HUES48 (cell line): ENCODE measurements around the gene EOLA1.
"Not testable (repeated sequence)": the region's sequence is repeated elsewhere in the genome, so short reads cannot be mapped to it uniquely, and the experiment has no call there.

Experiments used
- H3K27ac ChIP-seq: one replicate; pipeline ENCODE4 v1.7.0; 2013; ENCODE audit warnings: low read depth, low read length, inconsistent platforms
- H3K27me3 ChIP-seq: 2 replicates; pipeline ENCODE4 v1.6.1; 2013; ENCODE audit warnings: mild to moderate bottlenecking, low read length; ENCODE audit not compliant: control insufficient read depth, insufficient read depth
- H3K36me3 ChIP-seq: 2 replicates; pipeline ENCODE4 v1.6.1; 2013; ENCODE audit warnings: low read length; ENCODE audit not compliant: control insufficient read depth, insufficient read depth
- H3K4me1 ChIP-seq: 2 replicates; pipeline ENCODE4 v1.6.1; 2013; ENCODE audit warnings: mild to moderate bottlenecking, low read length; ENCODE audit not compliant: control insufficient read depth, insufficient read depth
- H3K4me3 ChIP-seq: 2 replicates; pipeline ENCODE4 v1.5.1; 2013; ENCODE audit warnings: mild to moderate bottlenecking, low read depth, low read length
- H3K9ac ChIP-seq: 2 replicates; pipeline ENCODE4 v1.6.1; 2013; ENCODE audit warnings: mild to moderate bottlenecking, low read depth, low read length, moderate library complexity
- H3K9me3 ChIP-seq: 2 replicates; pipeline ENCODE4 v1.6.1; 2013; ENCODE audit warnings: low read length; ENCODE audit not compliant: control insufficient read depth, insufficient read depth

EOLA1 gene

DNA sequence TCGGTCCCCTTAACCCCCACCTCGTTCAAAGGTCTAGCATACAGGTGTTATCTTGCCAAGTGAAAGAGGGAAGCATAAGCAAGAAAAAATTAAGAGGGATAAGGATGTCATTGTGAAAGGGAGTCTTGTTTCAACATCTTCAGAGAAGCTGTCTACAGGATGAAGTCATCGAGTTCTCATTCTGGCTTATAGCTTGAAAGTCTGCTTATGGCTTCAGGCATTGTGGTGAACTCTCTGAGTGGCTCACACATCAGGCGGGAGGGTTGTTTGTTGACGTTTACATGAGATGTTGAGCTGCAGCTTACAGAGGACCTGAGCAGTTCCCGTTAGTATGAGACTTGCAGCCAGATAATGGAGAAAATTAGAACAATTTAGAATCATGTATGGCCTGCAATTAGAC lies 29.9 kb downstream of the EOLA1 start:
- H3K36me3 ChIP-seq: no peaks in the 10 kb centered on the region
- no peak overlapping the region for H3K27ac ChIP-seq
- no peak overlapping the region for H3K4me3 ChIP-seq
- H3K27me3 ChIP-seq: no peaks in the 10 kb centered on the region
- H3K9me3 ChIP-seq: peaks cover 7% of the 10 kb centered on the region; the same call in 1 of the 2 replicates
- H3K9ac ChIP-seq: no peak overlapping the region
- 0 out of 2 replicates have a peak, but pooled peaks cover 5% of the 10 kb centered on the region for H3K4me1 ChIP-seq

DNA sequence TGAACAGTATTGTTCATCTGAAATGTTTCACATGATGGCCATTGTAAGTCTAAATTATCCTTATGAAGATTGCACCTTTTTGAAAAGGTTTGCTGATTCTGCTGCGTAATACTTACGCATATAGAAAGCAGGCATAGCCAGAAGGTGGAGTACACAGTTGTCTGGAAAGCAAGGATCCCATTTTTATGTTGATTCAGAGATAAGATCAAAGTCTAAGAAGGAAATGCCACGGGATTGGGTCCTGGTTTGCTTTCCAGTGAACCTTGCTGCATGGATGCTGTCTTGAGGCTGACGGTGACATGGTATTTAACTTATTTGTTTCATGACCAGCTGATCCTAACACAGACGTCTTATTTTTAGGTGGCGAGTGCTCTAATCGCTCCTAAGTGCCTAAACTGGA lies 31.0 kb downstream of the EOLA1 start:
- Histone ChIP-seq H3K4me3 (no peak overlapping the region), H3K36me3 (no peaks in the 10 kb centered on the region), H3K27ac (no peak overlapping the region), H3K27me3 (no peaks in the 10 kb centered on the region), H3K9me3 (peaks cover 7% of the 10 kb centered on the region; the same call in 1 of the 2 replicates), H3K9ac (no peak overlapping the region), H3K4me1 (0 out of 2 replicates have a peak, but pooled peaks cover 5% of the 10 kb centered on the region)

DNA sequence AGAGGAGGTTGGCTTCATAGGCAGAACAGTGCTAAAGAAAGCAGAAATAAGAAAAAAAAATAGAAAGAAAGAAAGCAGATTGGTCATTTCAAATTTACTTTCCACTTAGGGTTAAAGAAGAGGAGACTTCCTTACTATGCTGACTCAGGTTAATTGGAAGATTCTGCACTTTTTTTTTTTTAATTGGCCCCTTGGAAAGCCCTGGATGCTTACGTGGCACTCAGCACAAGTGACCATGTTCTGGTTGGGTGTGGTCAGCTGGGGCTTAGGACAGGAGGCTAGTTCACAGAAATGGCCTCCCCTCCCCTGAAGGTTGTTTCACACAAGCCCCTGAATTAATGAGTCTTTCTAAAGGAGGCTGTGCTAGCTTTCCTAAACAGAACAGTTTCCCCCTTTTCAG lies 31.9 kb downstream of the EOLA1 start:
- Histone ChIP-seq H3K9ac (no peak overlapping the region), H3K36me3 (no peaks in the 10 kb centered on the region), H3K4me3 (no peak overlapping the region), H3K9me3 (peaks cover 7% of the 10 kb centered on the region; the same call in 1 of the 2 replicates), H3K4me1 (0 out of 2 replicates have a peak, but pooled peaks cover 5% of the 10 kb centered on the region), H3K27ac (no peak overlapping the region), H3K27me3 (no peaks in the 10 kb centered on the region)

DNA sequence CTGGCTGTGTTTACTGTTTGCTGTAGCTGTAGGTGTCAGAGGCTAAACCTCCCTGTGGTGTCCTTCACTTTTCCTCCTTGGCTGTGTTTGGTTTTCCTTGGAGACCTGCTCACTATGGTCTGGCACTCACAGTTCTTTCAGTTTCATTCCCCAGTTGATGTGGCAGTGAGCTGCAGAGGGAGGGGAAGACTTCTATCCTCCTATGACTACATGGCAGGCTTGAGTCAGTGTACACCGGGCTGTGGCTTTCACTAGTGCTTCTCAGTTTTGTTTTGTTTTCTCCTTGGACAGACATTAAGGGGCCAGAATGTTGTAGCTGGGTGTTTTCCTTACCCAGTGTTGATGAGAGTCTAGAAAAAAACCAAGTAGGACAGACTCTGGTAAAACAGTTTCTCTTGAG lies 32.6 kb downstream of the EOLA1 start:
- not testable (repeated sequence) for H3K36me3 ChIP-seq, H3K4me1 ChIP-seq, H3K9me3 ChIP-seq, H3K4me3 ChIP-seq, H3K27ac ChIP-seq, H3K27me3 ChIP-seq, H3K9ac ChIP-seq

DNA sequence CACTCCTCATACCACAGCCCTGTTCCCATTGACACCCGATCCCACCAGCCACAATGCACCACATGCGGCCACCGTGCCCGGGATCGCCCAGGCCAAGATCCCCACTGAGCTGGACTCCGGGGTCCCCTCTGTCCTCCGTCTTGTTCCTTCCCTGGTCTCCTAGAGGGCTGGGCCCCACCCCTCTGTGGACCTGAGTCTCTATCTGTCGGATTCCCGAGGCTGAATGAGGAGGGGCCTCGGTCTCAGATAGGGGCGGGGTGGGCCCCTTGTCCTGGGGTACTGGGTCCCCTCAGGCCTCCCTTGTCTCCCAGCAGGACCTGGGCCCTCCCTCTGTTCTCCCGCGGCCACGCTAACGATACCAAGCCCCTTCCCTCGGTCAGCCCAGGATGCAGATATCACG lies 44.8 kb downstream of the EOLA1 start:
- not testable (repeated sequence) for H3K9ac ChIP-seq, H3K4me3 ChIP-seq, H3K27me3 ChIP-seq, H3K9me3 ChIP-seq, H3K4me1 ChIP-seq, H3K27ac ChIP-seq, H3K36me3 ChIP-seq

DNA sequence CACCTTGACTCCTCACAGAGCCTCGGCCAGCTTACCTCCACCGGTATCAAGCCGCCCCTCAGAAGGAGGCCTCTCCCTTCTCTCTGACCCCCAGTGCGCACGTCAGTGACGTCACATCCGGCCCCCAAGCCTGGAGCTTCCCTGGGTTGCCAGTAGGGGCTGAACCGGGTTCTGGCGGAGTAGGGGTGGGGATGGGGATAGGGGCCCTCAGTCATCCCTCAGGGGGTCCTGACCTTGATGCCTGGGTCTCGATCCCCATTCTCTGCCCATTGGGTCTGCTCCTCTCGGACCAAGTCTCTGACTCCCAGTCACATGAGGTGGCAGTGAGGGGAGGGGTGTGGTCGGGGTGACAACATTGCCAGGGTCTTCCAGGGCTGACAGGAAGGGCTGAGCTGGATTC lies 46.5 kb downstream of the EOLA1 start, which contains the start of gene MAGEA9B:
Gene MAGEA9B, minus strand, starts transcription at position 101 of the 400 bp plus-strand sequence. CDS start 4,280 bp downstream, outside the sequence.
- not testable (repeated sequence) for H3K9ac ChIP-seq, H3K9me3 ChIP-seq, H3K36me3 ChIP-seq, H3K4me3 ChIP-seq, H3K4me1 ChIP-seq, H3K27ac ChIP-seq, H3K27me3 ChIP-seq

DNA sequence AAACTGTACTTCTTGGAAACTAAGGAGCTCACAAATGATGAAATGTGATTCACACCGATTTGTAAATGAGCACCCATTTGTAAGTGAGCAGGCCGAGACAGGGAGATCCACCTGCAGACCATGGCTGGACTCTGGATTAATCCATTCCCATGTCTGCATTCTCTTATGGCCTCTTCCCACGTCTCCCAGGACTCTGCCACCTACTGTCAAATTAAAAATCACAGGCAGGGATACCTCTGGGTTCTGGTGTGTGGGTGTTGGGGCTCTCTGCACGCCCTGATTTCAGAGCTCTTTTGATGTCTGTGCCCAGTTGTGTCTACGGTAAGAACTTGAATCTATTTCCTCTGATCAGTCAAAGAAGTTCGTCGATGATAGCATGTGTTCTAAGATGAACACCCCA lies 50.2 kb downstream of the EOLA1 start:
- H3K27me3 ChIP-seq, H3K4me3 ChIP-seq, H3K27ac ChIP-seq, H3K9me3 ChIP-seq, H3K9ac ChIP-seq, H3K36me3 ChIP-seq, H3K4me1 ChIP-seq: not testable (repeated sequence)

DNA sequence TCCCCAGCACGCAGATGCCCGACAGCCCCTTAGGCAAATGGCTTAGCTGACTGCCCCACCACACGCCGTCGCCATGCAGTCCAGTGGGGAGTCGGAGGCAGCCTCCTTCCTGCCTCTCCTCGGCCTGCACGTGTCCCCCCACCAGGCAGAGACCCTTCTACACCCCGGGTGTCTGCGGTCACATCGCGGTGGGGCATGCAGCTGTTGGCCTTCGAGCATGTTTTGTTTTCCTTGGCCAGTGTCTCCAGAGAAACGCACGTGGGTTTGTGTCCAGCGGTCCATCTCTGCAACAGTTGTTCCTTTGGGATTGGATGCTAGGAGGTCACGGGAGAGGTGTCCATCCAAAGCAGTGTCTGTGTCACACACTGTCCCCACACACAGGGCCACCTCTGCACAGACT lies 54.4 kb downstream of the EOLA1 start, which contains the start of gene HSFX2:
Gene HSFX2, minus strand, starts transcription at position 101 of the 400 bp plus-strand sequence. CDS start 614 bp downstream, outside the sequence.
- H3K36me3 ChIP-seq, H3K9ac ChIP-seq, H3K27me3 ChIP-seq, H3K27ac ChIP-seq, H3K9me3 ChIP-seq, H3K4me1 ChIP-seq, H3K4me3 ChIP-seq: not testable (repeated sequence)

DNA sequence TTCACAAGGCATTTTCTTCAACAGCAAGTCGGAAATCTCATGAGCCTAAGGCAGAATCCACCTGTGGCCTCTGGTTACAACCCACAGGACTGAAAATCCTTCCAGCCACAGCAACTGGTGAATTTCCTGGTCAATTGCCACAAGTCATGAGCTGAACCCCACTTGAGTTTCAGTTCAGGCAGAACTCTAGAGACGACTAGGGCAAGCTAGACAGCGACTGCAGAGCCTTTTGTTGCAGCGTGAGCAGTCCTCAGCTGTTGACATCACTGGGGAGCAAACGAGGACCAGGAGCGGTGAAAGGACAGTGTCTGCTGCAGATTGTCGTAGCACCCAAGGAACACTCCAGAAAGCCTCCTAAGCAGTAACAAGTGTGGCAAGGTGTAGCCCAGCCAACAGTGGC lies 55.1 kb downstream of the EOLA1 start:
- not testable (repeated sequence) for H3K9ac ChIP-seq, H3K4me3 ChIP-seq, H3K27ac ChIP-seq

More for the DNA sequence above, 55.1 kb downstream of the EOLA1 start:
- not testable (repeated sequence) for H3K4me1 ChIP-seq, H3K36me3 ChIP-seq, H3K9me3 ChIP-seq, H3K27me3 ChIP-seq
